Breast epithelium (tissue), 4 donors: ENCODE results near the gene TESMIN. TPM values are rescaled to one million over a fixed set of nuclear protein-coding genes. Genes with fewer than 3 reads are reported as not detected.

Source experiments
- DNase-seq, 2 donors: peaks; one replicate each; pipeline ENCODE4 v3.0.0-alpha.2; 2019; ENCODE audit warnings: low spot score in 2 of 2
- H3K27ac ChIP-seq, 2 donors: fragments of 200-600 bp; sonication (generic) in 1 of 2; one replicate each; pipeline ENCODE4 v1.5.1; 2016 to 2019; ENCODE audit warnings: mild to moderate bottlenecking in 1 of 2
- H3K27me3 ChIP-seq, 2 donors: fragments of 200-600 bp; sonication (generic) in 1 of 2; one replicate each; pipeline versions ENCODE4 v1.5.1 to v1.6.0; 2017 to 2019; ENCODE audit warnings: control low read depth in 1 of 2, mild to moderate bottlenecking in 1 of 2
- H3K36me3 ChIP-seq: fragments of 200-600 bp; one replicate; pipeline ENCODE4 v1.5.1; 2019
- H3K4me1 ChIP-seq, 2 donors: fragments of 200-600 bp; sonication (generic); one replicate each; pipeline ENCODE4 v1.5.1; 2016 to 2019; ENCODE audit warnings: control low read depth in 1 of 2
- H3K4me3 ChIP-seq, 3 donors: fragments of 200-600 bp; sonication (generic); 1 replicate in 2 of 3; 2 replicates in 1 of 3; pipeline ENCODE4 v1.5.1; 2016 to 2019; ENCODE audit warnings: mild to moderate bottlenecking in 3 of 3, moderate library complexity in 2 of 3
- H3K9me3 ChIP-seq, 2 donors: fragments of 200-600 bp; sonication (generic) in 1 of 2; one replicate each; pipeline ENCODE4 v1.5.1; 2016 to 2019; ENCODE audit warnings: control low read depth in 1 of 2
- CTCF ChIP-seq, 3 donors: fragments of 450-650 bp; IDR thresholded peaks; one replicate each; pipeline ENCODE4 v1.5.1; 2016 to 2017; ENCODE audit warnings: antibody characterized with exemption in 3 of 3, mild to moderate bottlenecking in 3 of 3, moderate library complexity in 3 of 3
- POLR2A ChIP-seq: fragments of 450-650 bp; IDR thresholded peaks from one replicate; pipeline ENCODE4 v1.6.1; 2016; ENCODE audit warnings: antibody characterized with exemption, mild to moderate bottlenecking, moderate library complexity
- POLR2AphosphoS5 ChIP-seq, 3 donors: sonication (generic); formaldehyde crosslinking; IDR thresholded peaks; one replicate each; pipeline ENCODE4 v1.6.1; 2017; ENCODE audit warnings: antibody characterized with exemption in 3 of 3
- intact Hi-C: fragments of 100-400 bp; cut with DNase I; formaldehyde crosslinking; loops from one replicate; pipeline ENCODE4 v1.15.1; 2023; ENCODE audit warnings: low total_unique reads
- total RNA-seq, 3 donors: library from RNA; depleted of rRNA; stranded (reverse); fragments of >200 nt; gene quantifications; one replicate each; pipeline ENCODE4 v1.1.0, GENCODE V29; 2016

TESMIN gene
- total RNA-seq, 3 donors from 2014 or later, result 0.48 to 9.8 (median 6.9) TPM

DNA sequence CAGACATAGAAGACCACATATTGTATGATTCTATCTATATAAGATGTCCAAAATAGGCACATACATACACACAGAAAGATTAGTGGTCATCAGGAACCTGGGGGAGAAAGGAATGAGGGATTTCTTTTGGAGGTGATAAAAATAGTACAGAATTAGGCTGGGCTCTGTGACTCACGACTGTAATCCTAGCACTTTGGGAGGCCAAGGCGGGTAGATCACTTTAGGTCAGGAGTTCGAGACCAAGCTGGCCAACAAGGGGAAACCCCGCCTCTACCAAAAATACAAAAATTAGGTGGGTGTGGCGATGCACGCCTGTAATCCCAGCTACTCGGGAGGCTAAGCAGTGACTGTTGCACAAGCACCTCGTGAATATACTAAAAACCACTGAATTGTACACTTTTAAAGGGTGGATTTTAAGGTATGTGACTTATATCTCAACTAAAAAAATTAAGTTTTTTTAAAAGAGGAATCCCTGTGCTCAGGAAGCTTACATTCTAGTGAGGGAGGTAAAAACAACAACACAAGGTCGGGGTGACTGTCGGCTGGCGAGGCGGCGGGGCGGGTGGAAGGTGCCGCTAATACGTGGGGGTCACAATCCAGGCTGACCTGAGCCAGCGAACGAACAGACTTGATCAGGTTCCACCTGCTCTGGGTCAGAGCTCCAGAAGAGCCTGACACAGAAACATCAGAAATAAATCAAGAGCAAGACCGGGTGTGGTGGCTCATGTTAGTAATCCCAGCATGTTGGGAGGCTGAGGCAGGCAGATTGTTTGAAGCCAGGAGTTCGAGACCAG is 25.3 kb upstream of the TESMIN start:
- H3K4me3 ChIP-seq, result no peak overlapping the region
- DNase-seq, result no peak
- TF ChIP-seq CTCF (IDR thresholded peaks at IDR 0.05) (no peak), POLR2A (no peak), POLR2AphosphoS5 (IDR thresholded peaks at IDR 0.05) (no peak)
- no peaks in the 10 kb centered on the region for H3K27me3 ChIP-seq
- intact Hi-C loops, result no loop called here
- H3K27ac ChIP-seq, result no peak overlapping the region
- H3K9me3 ChIP-seq, result no peaks in the 10 kb centered on the region
- H3K4me1 ChIP-seq, result no peaks in the 10 kb centered on the region
- H3K36me3 ChIP-seq, result no peaks in the 10 kb centered on the region

DNA sequence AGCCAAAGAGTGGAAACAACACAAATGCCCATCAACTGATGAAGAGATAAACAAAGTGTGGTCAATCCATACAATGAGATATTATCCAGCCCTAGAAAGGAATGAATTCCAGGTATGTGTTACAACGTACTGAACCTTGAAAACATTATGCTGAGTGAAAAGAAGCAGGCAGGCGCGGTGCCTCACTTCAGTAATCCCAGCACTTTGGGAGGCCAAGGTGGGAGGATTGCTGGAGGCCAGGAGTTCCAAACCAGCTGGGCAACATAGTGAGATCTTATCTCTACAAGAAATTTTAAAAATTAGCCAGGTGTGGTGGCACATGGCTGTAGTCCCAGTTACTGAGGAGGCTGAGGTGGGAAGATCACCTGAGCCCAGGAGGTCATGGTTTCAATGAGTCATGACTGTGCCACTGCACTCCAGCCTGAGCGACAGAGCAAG is 24.6 kb upstream of the TESMIN start:
- DNase-seq, result no peak
- intact Hi-C loops, result no loop called here
- no peaks in the 10 kb centered on the region for H3K4me1 ChIP-seq
- no peaks in the 10 kb centered on the region for H3K36me3 ChIP-seq
- TF ChIP-seq POLR2A, result no peak
- TF ChIP-seq CTCF (IDR thresholded peaks at IDR 0.05), result no peak
- TF ChIP-seq POLR2AphosphoS5 (IDR thresholded peaks at IDR 0.05), result no peak
- no peaks in the 10 kb centered on the region for H3K9me3 ChIP-seq
- H3K4me3 ChIP-seq, result no peak overlapping the region
- no peak overlapping the region for H3K27ac ChIP-seq
- no peaks in the 10 kb centered on the region for H3K27me3 ChIP-seq

- Histone ChIP-seq H3K27ac (no peak overlapping the region), H3K36me3 (no peaks in the 10 kb centered on the region), H3K4me1 (no peaks in the 10 kb centered on the region), H3K4me3 (no peak overlapping the region), H3K9me3 (no peaks in the 10 kb centered on the region), H3K27me3 (no peaks in the 10 kb centered on the region)
- intact Hi-C loops, result loop anchor here (5.0 kb wide), 1 partner anchor 682 kb away; no protein-coding TSS in a partner anchor
- no peak for DNase-seq
- TF ChIP-seq CTCF (IDR thresholded peaks at IDR 0.05) (no peak), POLR2AphosphoS5 (IDR thresholded peaks at IDR 0.05) (no peak), POLR2A (no peak)
Observed at GRCh38 chr11:68774194-68774585, 22.9 kb upstream of the TESMIN start.

- TF ChIP-seq CTCF (IDR thresholded peaks at IDR 0.05) (no peak), POLR2AphosphoS5 (IDR thresholded peaks at IDR 0.05) (no peak), POLR2A (no peak)
- no peaks in the 10 kb centered on the region for H3K27me3 ChIP-seq
- intact Hi-C loops, result loop anchor here (5.0 kb wide), 1 partner anchor 681 kb away; no protein-coding TSS in a partner anchor
- H3K4me1 ChIP-seq, result no peaks in the 10 kb centered on the region
- DNase-seq, result no peak
- H3K4me3 ChIP-seq, result no peak overlapping the region
- H3K36me3 ChIP-seq, result no peaks in the 10 kb centered on the region
- no peak overlapping the region for H3K27ac ChIP-seq
- H3K9me3 ChIP-seq, result no peaks in the 10 kb centered on the region
Observed at GRCh38 chr11:68773521-68774193, 22.3 kb upstream of the TESMIN start.

DNA sequence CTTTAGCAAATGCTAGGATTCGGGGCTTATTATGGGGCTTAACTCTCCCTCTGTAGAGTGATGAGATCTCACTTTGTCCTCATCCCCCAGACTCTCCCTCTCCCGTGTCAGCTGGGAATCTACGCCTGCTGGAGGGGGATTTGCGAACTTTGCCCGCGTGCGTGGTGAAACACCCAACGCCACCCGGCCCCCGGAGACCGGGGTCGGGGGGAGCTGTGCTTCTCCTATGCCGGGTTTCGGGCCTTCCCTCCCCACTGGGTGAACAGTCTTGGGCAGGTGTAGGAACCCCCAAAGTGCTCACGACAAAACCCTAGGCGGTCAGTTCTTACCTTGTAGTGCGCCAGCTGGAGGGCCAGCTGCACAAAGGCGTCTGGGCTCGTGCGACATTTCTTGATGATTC is 21.6 kb upstream of the TESMIN start:
- TF ChIP-seq POLR2A (no peak), POLR2AphosphoS5 (IDR thresholded peaks at IDR 0.05) (no peak), CTCF (IDR thresholded peaks at IDR 0.05) (no peak)
- no peak overlapping the region for H3K27ac ChIP-seq
- H3K36me3 ChIP-seq, result no peaks in the 10 kb centered on the region
- no peak for DNase-seq
- intact Hi-C loops, result loop anchor here (5.0 kb wide), 1 partner anchor 681 kb away; no protein-coding TSS in a partner anchor
- no peaks in the 10 kb centered on the region for H3K27me3 ChIP-seq
- H3K4me3 ChIP-seq, result no peak overlapping the region
- no peaks in the 10 kb centered on the region for H3K9me3 ChIP-seq
- no peaks in the 10 kb centered on the region for H3K4me1 ChIP-seq
